HepG2 (cell line): Measurements from ENCODE around the gene ABCC3. TPM values are rescaled to one million over a fixed set of nuclear protein-coding genes. Genes with fewer than 3 reads are reported as not detected.

Experiments used
- AHR ChIP-seq: IDR thresholded peaks from 2 replicates; pipeline ENCODE4 v1.6.1; 2018; ENCODE audit warnings: missing genetic modification reagents, missing compliant biosample characterization
- FOXA1 ChIP-seq, 2 experiments: fragments of 450-650 bp in 1 of 2; sonication (generic) in 1 of 2; formaldehyde crosslinking in 1 of 2; IDR thresholded peaks; 2 replicates each; pipeline versions ENCODE4 v1.4.0 to v1.6.1; 2016 to 2020; ENCODE audit warnings: missing genetic modification reagents in 1 of 2
- IKZF1 ChIP-seq: fragments of 450-650 bp; IDR thresholded peaks from 2 replicates; pipeline ENCODE4 v1.7.1; 2016
- JUND ChIP-seq: sonication (generic); formaldehyde crosslinking; IDR thresholded peaks from 2 replicates; pipeline ENCODE4 v1.8.0; 2022; ENCODE audit warnings: mild to moderate bottlenecking, missing genetic modification reagents
- KLF15 ChIP-seq: sonication (generic); formaldehyde crosslinking; IDR thresholded peaks from 2 replicates; pipeline ENCODE4 v1.8.1; 2023; ENCODE audit warnings: borderline replicate concordance, mild to moderate bottlenecking, inconsistent platforms, missing genetic modification reagents, mixed read lengths
- LBX2 ChIP-seq: sonication (generic); formaldehyde crosslinking; IDR thresholded peaks from 2 replicates; pipeline ENCODE4 v1.5.0; 2020; ENCODE audit warnings: missing genetic modification reagents, mild to moderate bottlenecking, borderline replicate concordance
- NFYC ChIP-seq: IDR thresholded peaks from 2 replicates; pipeline ENCODE4 v1.6.1; 2016; ENCODE audit warnings: missing genetic modification reagents, missing compliant biosample characterization
- PHF21A ChIP-seq: sonication (generic); formaldehyde crosslinking; IDR thresholded peaks from 2 replicates; pipeline ENCODE4 v1.5.0; 2020; ENCODE audit warnings: mild to moderate bottlenecking, missing genetic modification reagents
- RNF2 ChIP-seq: fragments of 450-650 bp; conservative IDR thresholded peaks from 2 replicates; pipeline ENCODE4 v1.6.1; 2016; ENCODE audit warnings: low read depth
- ZBTB21 ChIP-seq: sonication (generic); formaldehyde crosslinking; IDR thresholded peaks from 2 replicates; pipeline ENCODE4 v1.4.0; 2020; ENCODE audit warnings: missing genetic modification reagents
- ZBTB43 ChIP-seq: sonication (generic); formaldehyde crosslinking; conservative IDR thresholded peaks from 2 replicates; pipeline ENCODE4 v1.4.0; 2020; ENCODE audit warnings: missing genetic modification reagents
- ZFP36L1 ChIP-seq: sonication (generic); formaldehyde crosslinking; IDR thresholded peaks from 2 replicates; pipeline ENCODE4 v1.8.0; 2022; ENCODE audit warnings: mild to moderate bottlenecking, missing genetic modification reagents, moderate library complexity
- ZFYVE20 ChIP-seq: sonication (generic); formaldehyde crosslinking; IDR thresholded peaks from 2 replicates; pipeline ENCODE4 v1.8.0; 2023; ENCODE audit warnings: low read depth, mild to moderate bottlenecking, moderate library complexity, missing genetic modification reagents, borderline replicate concordance
- ZNF12 ChIP-seq: sonication (generic); formaldehyde crosslinking; IDR thresholded peaks from 2 replicates; pipeline ENCODE4 v1.5.0; 2020; ENCODE audit warnings: missing genetic modification reagents
- ZNF235 ChIP-seq: sonication (generic); formaldehyde crosslinking; IDR thresholded peaks from 2 replicates; pipeline ENCODE4 v1.8.1; 2023; ENCODE audit warnings: mild to moderate bottlenecking, missing genetic modification reagents, borderline replicate concordance
- ZNF251 ChIP-seq: sonication (generic); formaldehyde crosslinking; IDR thresholded peaks from 2 replicates; pipeline ENCODE4 v1.9.0; 2021; ENCODE audit warnings: mild to moderate bottlenecking, missing genetic modification reagents
- ZNF552 ChIP-seq: sonication (generic); formaldehyde crosslinking; IDR thresholded peaks from 2 replicates; pipeline ENCODE4 v1.9.0; 2022; ENCODE audit warnings: missing genetic modification reagents, mild to moderate bottlenecking, borderline replicate concordance
- ZNF768 ChIP-seq: sonication (generic); formaldehyde crosslinking; IDR thresholded peaks from 2 replicates; pipeline ENCODE4 v1.4.0; 2020; ENCODE audit warnings: missing genetic modification reagents
- ZNF780A ChIP-seq: sonication (generic); formaldehyde crosslinking; IDR thresholded peaks from 2 replicates; pipeline ENCODE4 v1.8.0; 2022; ENCODE audit warnings: mild to moderate bottlenecking, missing genetic modification reagents, moderate library complexity
- ZSCAN20 ChIP-seq: sonication (generic); formaldehyde crosslinking; IDR thresholded peaks from 2 replicates; pipeline ENCODE4 v1.4.0; 2020; ENCODE audit warnings: missing genetic modification reagents, mild to moderate bottlenecking, borderline replicate concordance
- polyA plus RNA-seq, 8 experiments: library from polyadenylated mRNA; depleted of rRNA in 3 of 8; stranded (reverse) in 7 of 8; unstranded in 1 of 8; fragments of >200 nt; fragmentation: Illumina TruSeq in 4 of 8; extraction: Trizol in 4 of 8; gene quantifications; 2 replicates each; pipeline versions ENCODE4 v1.2.1 to v1.2.3, GENCODE V29; 2011 to 2016; ENCODE audit warnings: low read depth in 4 of 8, missing spikeins in 1 of 8, mixed read lengths in 1 of 8; ENCODE audit not compliant: insufficient read depth in 1 of 8
- total RNA-seq, 5 experiments: library from RNA; depleted of rRNA; stranded (reverse); fragments of >200 nt; fragmentation: Illumina TruSeq; extraction: Trizol; gene quantifications; 2 replicates each; pipeline ENCODE4 v1.2.3, GENCODE V29; 2016; ENCODE audit warnings: low read depth in 1 of 5
- TF ChIP-seq, protein P1 (sequence below): sonication (generic); formaldehyde crosslinking; IDR thresholded peaks from 2 replicates; pipeline ENCODE4 v1.8.0; 2022; ENCODE audit warnings: missing genetic modification reagents, mild to moderate bottlenecking, borderline replicate concordance
- TF ChIP-seq, protein P2 (sequence below): sonication (generic); formaldehyde crosslinking; IDR thresholded peaks from 2 replicates; pipeline ENCODE4 v1.4.0; 2020; ENCODE audit warnings: missing genetic modification reagents, mild to moderate bottlenecking, borderline replicate concordance
- TF ChIP-seq, protein P3 (sequence below): IDR thresholded peaks from 2 replicates; pipeline ENCODE4 v1.6.1; 2016; ENCODE audit warnings: control low read depth

ABCC3 gene
- total and polyA plus RNA-seq, 2 of the 13 experiments (the other 11 are each of a cell fraction or from before 2014, with no cell fraction given): 25.2 to 50.7 TPM

DNA sequence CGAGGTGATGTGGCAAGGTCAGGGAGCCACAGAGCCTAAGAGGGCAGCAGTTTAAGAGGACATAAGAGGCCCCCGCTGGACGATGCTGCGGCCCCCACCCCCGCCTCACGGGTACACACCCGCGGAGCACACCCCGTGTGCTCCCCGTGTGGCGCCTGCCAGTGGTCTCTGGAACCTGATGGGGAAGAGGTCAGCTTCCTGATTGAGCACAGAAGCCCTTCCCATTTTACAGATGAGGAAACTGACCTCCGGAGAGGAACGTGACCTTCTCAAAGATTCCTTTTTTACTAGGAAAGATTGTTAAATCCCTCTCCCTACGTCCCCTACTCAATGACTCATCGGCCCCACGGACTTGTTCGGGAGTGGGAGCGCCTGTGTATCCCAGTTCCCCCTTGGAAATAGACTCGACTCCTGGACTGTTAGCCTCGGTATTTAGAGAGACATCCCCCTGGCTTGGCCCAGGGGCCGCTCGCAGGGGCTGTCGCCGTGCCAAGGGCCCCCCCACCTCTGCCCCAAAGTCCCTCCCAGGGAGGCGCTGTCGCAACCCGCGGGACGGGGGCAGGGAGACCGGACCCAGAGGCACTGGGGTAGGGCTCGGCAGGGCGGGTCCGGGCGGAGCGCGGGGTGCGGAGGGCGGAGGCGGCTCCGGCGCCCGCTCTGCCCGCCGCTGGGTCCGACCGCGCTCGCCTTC is at the start of gene ABCC3 (continued):
- TF ChIP-seq ZBTB43 (CRISPR knock-in tag) (no peak), ZFP36L1 (CRISPR knock-in tag) (no peak), RNF2 (no peak), AHR (CRISPR knock-in tag) (no peak), ZNF235 (CRISPR knock-in tag) (no peak), IKZF1 (no peak), FOXA1 (IDR thresholded peaks at IDR 0.05) (no peak), FOXA1 (CRISPR knock-in tag; IDR thresholded peaks at IDR 0.05) (no peak), NFYC (CRISPR knock-in tag) (no peak), LBX2 (CRISPR knock-in tag) (no peak), KLF15 (CRISPR knock-in tag) (no peak), JUND (peak; percentile 33; the same call in 1 of the 2 replicates), ZBTB21 (CRISPR knock-in tag) (no peak), ZSCAN20 (no peak), ZFYVE20 (no peak), ZNF780A (CRISPR knock-in tag) (no peak), PHF21A (peak; percentile 91), ZNF552 (no peak), ZNF768 (CRISPR knock-in tag) (no peak), ZNF12 (CRISPR knock-in tag) (no peak), ZNF251 (CRISPR knock-in tag) (no peak)
- TF ChIP-seq, protein P1, sequence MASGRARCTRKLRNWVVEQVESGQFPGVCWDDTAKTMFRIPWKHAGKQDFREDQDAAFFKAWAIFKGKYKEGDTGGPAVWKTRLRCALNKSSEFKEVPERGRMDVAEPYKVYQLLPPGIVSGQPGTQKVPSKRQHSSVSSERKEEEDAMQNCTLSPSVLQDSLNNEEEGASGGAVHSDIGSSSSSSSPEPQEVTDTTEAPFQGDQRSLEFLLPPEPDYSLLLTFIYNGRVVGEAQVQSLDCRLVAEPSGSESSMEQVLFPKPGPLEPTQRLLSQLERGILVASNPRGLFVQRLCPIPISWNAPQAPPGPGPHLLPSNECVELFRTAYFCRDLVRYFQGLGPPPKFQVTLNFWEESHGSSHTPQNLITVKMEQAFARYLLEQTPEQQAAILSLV (CRISPR knock-in tag): no peak
- TF ChIP-seq, protein P2, sequence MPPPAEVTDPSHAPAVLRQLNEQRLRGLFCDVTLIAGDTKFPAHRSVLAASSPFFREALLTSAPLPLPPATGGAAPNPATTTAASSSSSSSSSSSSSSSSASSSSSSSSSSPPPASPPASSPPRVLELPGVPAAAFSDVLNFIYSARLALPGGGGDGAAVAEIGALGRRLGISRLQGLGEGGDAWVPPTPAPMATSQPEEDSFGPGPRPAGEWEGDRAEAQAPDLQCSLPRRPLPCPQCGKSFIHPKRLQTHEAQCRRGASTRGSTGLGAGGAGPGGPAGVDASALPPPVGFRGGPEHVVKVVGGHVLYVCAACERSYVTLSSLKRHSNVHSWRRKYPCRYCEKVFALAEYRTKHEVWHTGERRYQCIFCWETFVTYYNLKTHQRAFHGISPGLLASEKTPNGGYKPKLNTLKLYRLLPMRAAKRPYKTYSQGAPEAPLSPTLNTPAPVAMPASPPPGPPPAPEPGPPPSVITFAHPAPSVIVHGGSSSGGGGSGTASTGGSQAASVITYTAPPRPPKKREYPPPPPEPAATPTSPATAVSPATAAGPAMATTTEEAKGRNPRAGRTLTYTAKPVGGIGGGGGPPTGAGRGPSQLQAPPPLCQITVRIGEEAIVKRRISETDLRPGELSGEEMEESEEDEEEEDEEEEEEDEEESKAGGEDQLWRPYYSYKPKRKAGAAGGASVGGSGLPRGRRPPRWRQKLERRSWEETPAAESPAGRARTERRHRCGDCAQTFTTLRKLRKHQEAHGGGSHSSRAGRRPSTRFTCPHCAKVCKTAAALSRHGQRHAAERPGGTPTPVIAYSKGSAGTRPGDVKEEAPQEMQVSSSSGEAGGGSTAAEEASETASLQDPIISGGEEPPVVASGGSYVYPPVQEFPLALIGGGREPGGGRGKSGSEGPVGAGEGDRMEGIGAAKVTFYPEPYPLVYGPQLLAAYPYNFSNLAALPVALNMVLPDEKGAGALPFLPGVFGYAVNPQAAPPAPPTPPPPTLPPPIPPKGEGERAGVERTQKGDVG: no peak
- TF ChIP-seq, protein P3, sequence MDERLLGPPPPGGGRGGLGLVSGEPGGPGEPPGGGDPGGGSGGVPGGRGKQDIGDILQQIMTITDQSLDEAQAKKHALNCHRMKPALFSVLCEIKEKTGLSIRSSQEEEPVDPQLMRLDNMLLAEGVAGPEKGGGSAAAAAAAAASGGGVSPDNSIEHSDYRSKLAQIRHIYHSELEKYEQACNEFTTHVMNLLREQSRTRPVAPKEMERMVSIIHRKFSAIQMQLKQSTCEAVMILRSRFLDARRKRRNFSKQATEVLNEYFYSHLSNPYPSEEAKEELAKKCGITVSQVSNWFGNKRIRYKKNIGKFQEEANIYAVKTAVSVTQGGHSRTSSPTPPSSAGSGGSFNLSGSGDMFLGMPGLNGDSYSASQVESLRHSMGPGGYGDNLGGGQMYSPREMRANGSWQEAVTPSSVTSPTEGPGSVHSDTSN (CRISPR knock-in tag): no peak
